Measurements from ENCODE around the gene CD5L.

Gene CD5L

DNA sequence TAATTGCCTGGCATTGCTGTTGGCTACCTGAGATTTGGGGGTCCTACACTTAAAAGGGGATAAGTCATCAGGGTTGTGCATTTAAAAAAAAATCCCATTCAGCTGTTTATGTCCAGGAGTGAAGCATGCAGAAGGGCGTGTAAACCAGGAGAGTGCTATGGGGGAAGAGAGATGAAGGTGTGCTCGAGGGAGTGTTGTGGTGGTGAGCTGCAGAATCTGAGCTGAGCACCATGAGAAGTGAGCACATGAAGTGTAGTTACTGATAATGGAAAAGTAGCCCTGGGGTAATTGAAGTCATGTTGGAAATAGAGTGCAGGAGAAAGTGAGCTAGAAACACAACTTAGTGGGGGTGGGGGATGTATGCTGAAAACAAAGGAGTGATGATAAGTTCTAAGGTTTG lies 22.4 kb downstream of the CD5L start:
- no peak for DNase-seq (ENCODE audit: low read depth in 2 of 3, low spot score in 1 of 3)

DNA sequence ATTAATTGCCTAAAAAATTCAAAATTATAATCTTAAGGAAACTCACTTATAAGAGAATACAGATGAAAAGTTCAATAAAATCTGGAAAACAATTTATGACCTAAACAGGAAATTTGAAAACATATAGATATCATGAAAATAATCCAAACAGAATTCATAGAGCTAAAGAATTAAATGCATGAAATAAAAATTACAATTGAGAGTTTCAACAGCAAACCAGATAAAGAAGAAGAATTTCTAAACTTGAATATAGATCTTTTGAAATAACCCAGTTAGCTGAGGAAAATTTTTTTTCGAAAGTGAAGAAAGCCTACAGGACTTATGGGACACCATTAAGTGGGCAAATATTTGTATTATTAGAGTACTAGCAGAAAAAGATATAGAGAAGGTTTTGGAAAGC lies 28.3 kb downstream of the CD5L start:
- no peak for DNase-seq (ENCODE audit: low read depth in 2 of 3, low spot score in 1 of 3)

DNA sequence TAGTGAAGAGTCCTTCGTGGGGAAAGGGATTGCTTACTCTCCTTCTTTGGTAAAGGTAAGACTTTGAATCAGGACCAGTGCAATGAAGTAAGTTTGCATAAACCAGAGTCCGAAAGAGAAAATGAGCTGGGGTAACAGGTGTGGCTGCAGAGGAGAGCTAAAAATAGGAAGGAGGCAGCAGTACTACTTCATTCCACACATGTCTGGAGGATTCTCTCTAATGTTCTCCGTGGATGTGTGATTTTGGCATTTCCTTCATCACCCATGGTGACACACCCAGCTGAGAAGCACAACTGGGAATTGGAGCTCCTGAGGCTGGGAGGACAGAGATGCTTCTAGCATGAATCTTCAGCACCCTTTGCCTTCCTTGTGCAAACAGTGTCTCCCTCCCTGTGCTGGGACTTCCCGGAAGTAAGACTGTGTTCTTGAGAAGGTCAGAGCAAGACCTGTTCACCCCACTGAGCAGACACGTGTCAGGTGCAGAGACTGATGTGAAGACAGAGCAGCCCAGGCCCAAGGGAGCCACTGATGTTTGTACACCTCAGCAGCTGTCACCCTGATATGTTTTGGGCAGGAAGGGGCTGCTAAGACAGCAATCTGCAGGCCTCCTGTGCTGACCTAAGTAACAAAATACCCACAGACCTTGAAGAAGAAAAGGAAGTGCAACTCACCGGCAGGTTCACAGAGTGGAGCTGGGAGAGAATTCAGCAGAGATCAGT lies 35.0 kb downstream of the CD5L start:
- no peak for DNase-seq (ENCODE audit: low read depth in 2 of 3, low spot score in 1 of 3)

GRCh38 chr1:157803851-157804250 lies 37.8 kb downstream of the CD5L start:
- no peak for DNase-seq (ENCODE audit: low read depth in 2 of 3, low spot score in 1 of 3)

GRCh38 chr1:157799996-157800395 lies 41.6 kb downstream of the CD5L start:
- DNase-seq (ENCODE audit: low read depth in 2 of 3, low spot score in 1 of 3) = no peak

GRCh38 chr1:157798211-157798610 lies 43.4 kb downstream of the CD5L start:
- no peak for DNase-seq (ENCODE audit: low read depth in 2 of 3, low spot score in 1 of 3)

- no peak for DNase-seq (ENCODE audit: low read depth in 2 of 3, low spot score in 1 of 3)
Measured at GRCh38 chr1:157785248-157785647, 56.4 kb downstream of the CD5L start.

DNA sequence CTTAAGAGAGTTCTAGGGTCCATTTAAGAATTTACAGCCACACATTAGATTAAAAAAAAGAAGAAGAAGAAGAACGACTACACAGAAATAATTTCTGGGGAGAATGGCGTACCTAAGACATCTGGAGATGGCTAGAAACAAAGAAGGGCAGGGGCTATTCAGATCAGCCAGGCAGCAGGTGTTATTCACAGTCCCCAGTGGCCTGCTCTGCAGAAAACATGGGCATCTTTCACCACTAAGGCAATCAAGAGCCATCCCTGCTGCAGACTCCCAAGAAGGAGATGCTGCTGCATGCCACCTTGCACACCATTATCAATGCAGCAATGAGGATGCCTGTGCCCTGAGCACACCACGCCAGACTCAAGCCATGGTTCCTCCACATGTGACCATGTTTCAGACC lies 56.8 kb downstream of the CD5L start:
- no peak for DNase-seq (ENCODE audit: low read depth in 2 of 3, low spot score in 1 of 3)

- no peak for DNase-seq (ENCODE audit: low read depth in 2 of 3, low spot score in 1 of 3)
Measured at GRCh38 chr1:157782931-157783330, 58.7 kb downstream of the CD5L start.

GRCh38 chr1:157781048-157781447 lies 60.6 kb downstream of the CD5L start:
- DNase-seq (ENCODE audit: low read depth in 2 of 3, low spot score in 1 of 3) = no peak
